Right lobe of liver (tissue), 4 donors: ENCODE data around the gene TTC28.

Experiments used
- POLR2A ChIP-seq: fragments of 450-650 bp; IDR thresholded peaks from one replicate; pipeline ENCODE4 v1.6.1; 2017; ENCODE audit warnings: antibody characterized with exemption, mild to moderate bottlenecking
- TF ChIP-seq, protein P1 (sequence below), 4 donors: fragments of 200-600 bp in 3 of 4; fragments of 450-650 bp in 1 of 4; IDR thresholded peaks; one replicate each; pipeline versions ENCODE4 v1.5.1 to v1.8.0; 2016 to 2022; ENCODE audit warnings: antibody characterized with exemption in 4 of 4, mild to moderate bottlenecking in 2 of 4
- donor health status: DM: no; HTN: no; CAD: no.
- donor health status: DM: no; HTN: no; CAD: no.
- donor health status: DM: no; HTN: yes; CAD: no.

DNA sequence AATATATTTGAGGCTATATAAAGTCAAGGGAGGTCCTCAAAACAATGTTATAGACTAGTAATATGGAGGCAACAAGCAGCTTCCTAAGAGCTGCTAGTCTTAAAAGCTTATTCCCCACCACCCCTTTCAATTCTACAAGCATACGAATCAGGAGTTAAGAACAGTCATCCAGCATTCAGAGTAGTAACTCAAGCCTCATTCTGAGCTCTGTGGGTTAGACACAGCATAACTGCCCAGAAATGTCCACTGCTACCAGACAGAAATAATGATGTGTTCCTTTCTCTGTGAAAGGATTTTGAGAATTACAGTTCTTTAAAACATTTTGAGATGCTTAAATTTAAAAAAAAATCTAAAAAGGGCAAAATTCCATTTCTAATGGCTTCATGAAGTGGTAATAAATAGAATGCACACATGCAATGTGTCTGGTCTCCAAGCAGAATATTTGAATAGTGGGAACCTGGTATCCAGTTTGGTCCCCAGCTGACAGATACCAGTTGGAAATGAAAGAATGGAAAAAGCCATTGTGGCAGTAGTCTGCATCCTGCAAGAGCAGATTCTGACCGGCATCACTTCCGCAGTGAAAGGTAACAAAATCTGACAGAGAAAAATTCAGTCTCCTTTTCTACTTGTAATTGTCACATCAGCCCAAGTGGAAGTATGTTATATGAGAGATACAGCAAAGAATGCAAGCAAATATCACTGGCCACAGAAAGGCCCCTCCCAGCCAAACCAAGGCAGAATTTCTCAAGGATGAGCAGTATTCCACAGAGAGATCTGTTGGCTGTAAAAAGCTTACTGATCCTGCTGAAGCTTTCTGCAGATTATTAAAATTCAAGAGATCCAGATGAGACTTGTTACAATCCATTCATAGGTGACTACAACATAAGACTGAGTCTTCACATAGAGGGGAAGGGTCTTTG is 449.8 kb downstream of the TTC28 start:
- TF ChIP-seq POLR2A, result no peak
- TF ChIP-seq, protein P1, sequence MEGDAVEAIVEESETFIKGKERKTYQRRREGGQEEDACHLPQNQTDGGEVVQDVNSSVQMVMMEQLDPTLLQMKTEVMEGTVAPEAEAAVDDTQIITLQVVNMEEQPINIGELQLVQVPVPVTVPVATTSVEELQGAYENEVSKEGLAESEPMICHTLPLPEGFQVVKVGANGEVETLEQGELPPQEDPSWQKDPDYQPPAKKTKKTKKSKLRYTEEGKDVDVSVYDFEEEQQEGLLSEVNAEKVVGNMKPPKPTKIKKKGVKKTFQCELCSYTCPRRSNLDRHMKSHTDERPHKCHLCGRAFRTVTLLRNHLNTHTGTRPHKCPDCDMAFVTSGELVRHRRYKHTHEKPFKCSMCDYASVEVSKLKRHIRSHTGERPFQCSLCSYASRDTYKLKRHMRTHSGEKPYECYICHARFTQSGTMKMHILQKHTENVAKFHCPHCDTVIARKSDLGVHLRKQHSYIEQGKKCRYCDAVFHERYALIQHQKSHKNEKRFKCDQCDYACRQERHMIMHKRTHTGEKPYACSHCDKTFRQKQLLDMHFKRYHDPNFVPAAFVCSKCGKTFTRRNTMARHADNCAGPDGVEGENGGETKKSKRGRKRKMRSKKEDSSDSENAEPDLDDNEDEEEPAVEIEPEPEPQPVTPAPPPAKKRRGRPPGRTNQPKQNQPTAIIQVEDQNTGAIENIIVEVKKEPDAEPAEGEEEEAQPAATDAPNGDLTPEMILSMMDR (IDR thresholded peaks at IDR 0.05), result no peak
